GM23338 (cell line): Measurements from ENCODE around the gene WNT7A. TPM values are rescaled to one million over a fixed set of nuclear protein-coding genes. Genes with fewer than 3 reads are reported as not detected.

ENCODE experiments used
- ATAC-seq: fragments of 200-7000 bp; cut with Tn5 transposase; 3 replicates; pipeline ENCODE4 v1.9.1; 2020
- DNase-seq: peaks from one replicate; pipeline ENCODE4 v3.0.0-alpha.2; 2015; ENCODE audit warnings: low spot score
- H2AFZ ChIP-seq: fragments of 200-600 bp; sonication (generic); 2 replicates; pipeline ENCODE4 v1.8.0; 2016; ENCODE audit warnings: antibody characterized with exemption, mild to moderate bottlenecking, moderate library complexity
- H3F3A ChIP-seq: fragments of 200-600 bp; sonication (generic); replicated peaks from 2 replicates; pipeline ENCODE4 v1.8.0; 2017; ENCODE audit warnings: antibody characterized with exemption, mixed run types, low read depth
- H3K27ac ChIP-seq: fragments of 200-600 bp; sonication (generic); 2 replicates; pipeline ENCODE4 v1.6.1; 2016; ENCODE audit warnings: low read depth
- H3K27me3 ChIP-seq: fragments of 200-600 bp; sonication (generic); 2 replicates; pipeline ENCODE4 v1.8.0; 2016; ENCODE audit warnings: mild to moderate bottlenecking, mixed run types, moderate library complexity; ENCODE audit not compliant: insufficient read depth
- H3K36me3 ChIP-seq: fragments of 200-600 bp; sonication (generic); 2 replicates; pipeline ENCODE4 v1.8.0; 2016; ENCODE audit warnings: mild to moderate bottlenecking; ENCODE audit not compliant: insufficient read depth
- H3K4me1 ChIP-seq: fragments of 200-600 bp; sonication (generic); 2 replicates; pipeline ENCODE4 v1.8.0; 2016; ENCODE audit warnings: mild to moderate bottlenecking, moderate library complexity; ENCODE audit not compliant: insufficient read depth
- H3K4me2 ChIP-seq: fragments of 200-600 bp; sonication (generic); 2 replicates; pipeline ENCODE4 v1.7.1; 2017; ENCODE audit warnings: mixed run types
- H3K4me3 ChIP-seq: fragments of 200-600 bp; sonication (generic); 2 replicates; pipeline ENCODE4 v1.6.1; 2016; ENCODE audit warnings: mixed run types
- H3K79me2 ChIP-seq: fragments of 200-600 bp; sonication (generic); replicated peaks from 2 replicates; pipeline ENCODE4 v1.8.0; 2017; ENCODE audit warnings: mild to moderate bottlenecking; ENCODE audit not compliant: insufficient read depth
- H3K9me2 ChIP-seq: fragments of 200-600 bp; sonication (generic); 2 replicates; pipeline ENCODE4 v1.8.0; 2017; ENCODE audit not compliant: insufficient read depth
- H4K20me1 ChIP-seq: fragments of 200-600 bp; sonication (generic); replicated peaks from 2 replicates; pipeline ENCODE4 v1.8.0; 2017; ENCODE audit warnings: mild to moderate bottlenecking; ENCODE audit not compliant: insufficient read depth
- H3K27ac Mint-ChIP-seq: 2 replicates; pipeline ENCODE4 v1.8.0; 2020; ENCODE audit warnings: inconsistent platforms, mild to moderate bottlenecking, moderate library complexity, mixed read lengths
- H3K27me3 Mint-ChIP-seq: 3 replicates; pipeline ENCODE4 v1.8.0; 2022; ENCODE audit warnings: low read depth, mild to moderate bottlenecking, moderate library complexity, mixed read lengths, inconsistent platforms; ENCODE audit not compliant: insufficient read depth, poor library complexity
- H3K36me3 Mint-ChIP-seq: 3 replicates; pipeline ENCODE4 v1.8.0; 2021; ENCODE audit warnings: low read depth, mild to moderate bottlenecking, inconsistent platforms, moderate library complexity, mixed read lengths
- H3K4me1 Mint-ChIP-seq: 3 replicates; pipeline ENCODE4 v1.8.0; 2020; ENCODE audit warnings: mild to moderate bottlenecking, inconsistent platforms, mixed read lengths
- H3K4me3 Mint-ChIP-seq: 3 replicates; pipeline ENCODE4 v1.8.0; 2021; ENCODE audit warnings: moderate library complexity, mild to moderate bottlenecking, inconsistent platforms, mixed read lengths
- H3K9me3 Mint-ChIP-seq: 3 replicates; pipeline ENCODE4 v1.8.0; 2020; ENCODE audit warnings: moderate library complexity, mild to moderate bottlenecking, inconsistent platforms, mixed read lengths
- CREB1 ChIP-seq: fragments of 250-450 bp; sonication (Bioruptor Pico); IDR thresholded peaks from 2 replicates; pipeline ENCODE4 v1.5.0; 2020; ENCODE audit warnings: low read depth, mild to moderate bottlenecking, moderate library complexity
- EZH2phosphoT487 ChIP-seq: fragments of 200-600 bp; sonication (generic); IDR thresholded peaks from one replicate; pipeline ENCODE4 v1.8.1; 2018; ENCODE audit warnings: antibody characterized with exemption; ENCODE audit not compliant: unreplicated experiment
- JUNB ChIP-seq: IDR thresholded peaks from one replicate; pipeline ENCODE4 v1.6.1; 2016; ENCODE audit warnings: antibody characterized with exemption; ENCODE audit not compliant: unreplicated experiment
- NANOG ChIP-seq: IDR thresholded peaks from 2 replicates; pipeline ENCODE4 v1.6.1; 2016; ENCODE audit warnings: antibody characterized with exemption, borderline replicate concordance
- POLR2AphosphoS5 ChIP-seq: IDR thresholded peaks from 2 replicates; pipeline ENCODE4 v1.6.1; 2016; ENCODE audit warnings: antibody characterized with exemption, low read depth
- polyA plus RNA-seq: library from polyadenylated mRNA; unstranded; fragments of >200 nt; fragmentation: Nextera tagmentation; extraction: Ambion mirVana; gene quantifications from 2 replicates; pipeline ENCODE4 v1.2.1, GENCODE V29; 2016
- total RNA-seq: library from RNA; depleted of rRNA; stranded (reverse); fragments of >200 nt; shearing (Covaris generic); gene quantifications from 2 replicates; pipeline ENCODE4 v1.2.3, GENCODE V29; 2014
- TF ChIP-seq, protein P1 (sequence below): fragments of 250-450 bp; sonication (Bioruptor Pico); IDR thresholded peaks from 2 replicates; pipeline ENCODE4 v1.5.0; 2020; ENCODE audit warnings: mild to moderate bottlenecking, moderate library complexity
- TF ChIP-seq, protein P2 (sequence below): IDR thresholded peaks from one replicate; pipeline ENCODE4 v1.6.1; 2018; ENCODE audit warnings: antibody characterized with exemption; ENCODE audit not compliant: unreplicated experiment
- TF ChIP-seq, protein P3 (sequence below), 2 experiments: fragments of 200-600 bp in 1 of 2; sonication (generic) in 1 of 2; conservative IDR thresholded peaks; 2 replicates each; pipeline versions ENCODE4 v1.5.1 to v1.6.1; 2016 to 2017; ENCODE audit warnings: antibody characterized with exemption in 2 of 2, low read depth in 2 of 2, mild to moderate bottlenecking in 2 of 2, moderate library complexity in 1 of 2

Gene WNT7A
- total and polyA plus RNA-seq, 2 experiments from 2014 or later: not detected

DNA sequence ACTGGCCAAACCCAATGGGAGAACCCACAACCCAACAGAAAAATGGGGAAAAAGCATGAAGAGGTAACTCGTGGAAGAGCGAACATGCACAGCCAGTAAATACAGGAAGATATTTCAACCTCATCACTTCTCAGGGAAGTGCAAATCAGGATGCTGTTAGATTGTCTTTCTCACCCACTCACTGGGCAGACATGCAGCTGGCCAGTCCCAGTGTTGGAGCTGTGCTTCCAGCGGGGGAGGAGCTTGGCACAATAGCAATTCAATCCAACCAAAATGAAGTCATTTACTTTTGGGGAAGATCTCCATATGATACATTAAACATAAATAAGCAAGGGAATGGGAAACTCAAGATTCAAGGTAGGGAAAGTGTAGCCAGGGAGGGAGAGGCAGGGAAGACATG is 12.1 kb downstream of the WNT7A start (continued):
- TF ChIP-seq, protein P1, sequence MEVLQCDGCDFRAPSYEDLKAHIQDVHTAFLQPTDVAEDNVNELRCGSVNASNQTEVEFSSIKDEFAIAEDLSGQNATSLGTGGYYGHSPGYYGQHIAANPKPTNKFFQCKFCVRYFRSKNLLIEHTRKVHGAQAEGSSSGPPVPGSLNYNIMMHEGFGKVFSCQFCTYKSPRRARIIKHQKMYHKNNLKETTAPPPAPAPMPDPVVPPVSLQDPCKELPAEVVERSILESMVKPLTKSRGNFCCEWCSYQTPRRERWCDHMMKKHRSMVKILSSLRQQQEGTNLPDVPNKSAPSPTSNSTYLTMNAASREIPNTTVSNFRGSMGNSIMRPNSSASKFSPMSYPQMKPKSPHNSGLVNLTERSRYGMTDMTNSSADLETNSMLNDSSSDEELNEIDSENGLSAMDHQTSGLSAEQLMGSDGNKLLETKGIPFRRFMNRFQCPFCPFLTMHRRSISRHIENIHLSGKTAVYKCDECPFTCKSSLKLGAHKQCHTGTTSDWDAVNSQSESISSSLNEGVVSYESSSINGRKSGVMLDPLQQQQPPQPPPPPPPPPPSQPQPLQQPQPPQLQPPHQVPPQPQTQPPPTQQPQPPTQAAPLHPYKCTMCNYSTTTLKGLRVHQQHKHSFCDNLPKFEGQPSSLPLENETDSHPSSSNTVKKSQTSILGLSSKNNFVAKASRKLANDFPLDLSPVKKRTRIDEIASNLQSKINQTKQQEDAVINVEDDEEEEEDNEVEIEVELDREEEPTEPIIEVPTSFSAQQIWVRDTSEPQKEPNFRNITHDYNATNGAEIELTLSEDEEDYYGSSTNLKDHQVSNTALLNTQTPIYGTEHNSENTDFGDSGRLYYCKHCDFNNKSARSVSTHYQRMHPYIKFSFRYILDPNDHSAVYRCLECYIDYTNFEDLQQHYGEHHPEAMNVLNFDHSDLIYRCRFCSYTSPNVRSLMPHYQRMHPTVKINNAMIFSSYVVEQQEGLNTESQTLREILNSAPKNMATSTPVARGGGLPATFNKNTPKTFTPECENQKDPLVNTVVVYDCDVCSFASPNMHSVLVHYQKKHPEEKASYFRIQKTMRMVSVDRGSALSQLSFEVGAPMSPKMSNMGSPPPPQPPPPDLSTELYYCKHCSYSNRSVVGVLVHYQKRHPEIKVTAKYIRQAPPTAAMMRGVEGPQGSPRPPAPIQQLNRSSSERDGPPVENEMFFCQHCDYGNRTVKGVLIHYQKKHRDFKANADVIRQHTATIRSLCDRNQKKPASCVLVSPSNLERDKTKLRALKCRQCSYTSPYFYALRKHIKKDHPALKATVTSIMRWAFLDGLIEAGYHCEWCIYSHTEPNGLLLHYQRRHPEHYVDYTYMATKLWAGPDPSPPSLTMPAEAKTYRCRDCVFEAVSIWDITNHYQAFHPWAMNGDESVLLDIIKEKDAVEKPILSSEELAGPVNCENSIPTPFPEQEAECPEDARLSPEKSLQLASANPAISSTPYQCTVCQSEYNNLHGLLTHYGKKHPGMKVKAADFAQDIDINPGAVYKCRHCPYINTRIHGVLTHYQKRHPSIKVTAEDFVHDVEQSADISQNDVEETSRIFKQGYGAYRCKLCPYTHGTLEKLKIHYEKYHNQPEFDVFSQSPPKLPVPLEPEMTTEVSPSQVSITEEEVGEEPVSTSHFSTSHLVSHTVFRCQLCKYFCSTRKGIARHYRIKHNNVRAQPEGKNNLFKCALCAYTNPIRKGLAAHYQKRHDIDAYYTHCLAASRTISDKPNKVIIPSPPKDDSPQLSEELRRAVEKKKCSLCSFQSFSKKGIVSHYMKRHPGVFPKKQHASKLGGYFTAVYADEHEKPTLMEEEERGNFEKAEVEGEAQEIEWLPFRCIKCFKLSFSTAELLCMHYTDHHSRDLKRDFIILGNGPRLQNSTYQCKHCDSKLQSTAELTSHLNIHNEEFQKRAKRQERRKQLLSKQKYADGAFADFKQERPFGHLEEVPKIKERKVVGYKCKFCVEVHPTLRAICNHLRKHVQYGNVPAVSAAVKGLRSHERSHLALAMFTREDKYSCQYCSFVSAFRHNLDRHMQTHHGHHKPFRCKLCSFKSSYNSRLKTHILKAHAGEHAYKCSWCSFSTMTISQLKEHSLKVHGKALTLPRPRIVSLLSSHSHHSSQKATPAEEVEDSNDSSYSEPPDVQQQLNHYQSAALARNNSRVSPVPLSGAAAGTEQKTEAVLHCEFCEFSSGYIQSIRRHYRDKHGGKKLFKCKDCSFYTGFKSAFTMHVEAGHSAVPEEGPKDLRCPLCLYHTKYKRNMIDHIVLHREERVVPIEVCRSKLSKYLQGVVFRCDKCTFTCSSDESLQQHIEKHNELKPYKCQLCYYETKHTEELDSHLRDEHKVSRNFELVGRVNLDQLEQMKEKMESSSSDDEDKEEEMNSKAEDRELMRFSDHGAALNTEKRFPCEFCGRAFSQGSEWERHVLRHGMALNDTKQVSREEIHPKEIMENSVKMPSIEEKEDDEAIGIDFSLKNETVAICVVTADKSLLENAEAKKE (CRISPR knock-in tag): no peak
- TF ChIP-seq NANOG: no peak
- TF ChIP-seq EZH2phosphoT487: no peak

DNA sequence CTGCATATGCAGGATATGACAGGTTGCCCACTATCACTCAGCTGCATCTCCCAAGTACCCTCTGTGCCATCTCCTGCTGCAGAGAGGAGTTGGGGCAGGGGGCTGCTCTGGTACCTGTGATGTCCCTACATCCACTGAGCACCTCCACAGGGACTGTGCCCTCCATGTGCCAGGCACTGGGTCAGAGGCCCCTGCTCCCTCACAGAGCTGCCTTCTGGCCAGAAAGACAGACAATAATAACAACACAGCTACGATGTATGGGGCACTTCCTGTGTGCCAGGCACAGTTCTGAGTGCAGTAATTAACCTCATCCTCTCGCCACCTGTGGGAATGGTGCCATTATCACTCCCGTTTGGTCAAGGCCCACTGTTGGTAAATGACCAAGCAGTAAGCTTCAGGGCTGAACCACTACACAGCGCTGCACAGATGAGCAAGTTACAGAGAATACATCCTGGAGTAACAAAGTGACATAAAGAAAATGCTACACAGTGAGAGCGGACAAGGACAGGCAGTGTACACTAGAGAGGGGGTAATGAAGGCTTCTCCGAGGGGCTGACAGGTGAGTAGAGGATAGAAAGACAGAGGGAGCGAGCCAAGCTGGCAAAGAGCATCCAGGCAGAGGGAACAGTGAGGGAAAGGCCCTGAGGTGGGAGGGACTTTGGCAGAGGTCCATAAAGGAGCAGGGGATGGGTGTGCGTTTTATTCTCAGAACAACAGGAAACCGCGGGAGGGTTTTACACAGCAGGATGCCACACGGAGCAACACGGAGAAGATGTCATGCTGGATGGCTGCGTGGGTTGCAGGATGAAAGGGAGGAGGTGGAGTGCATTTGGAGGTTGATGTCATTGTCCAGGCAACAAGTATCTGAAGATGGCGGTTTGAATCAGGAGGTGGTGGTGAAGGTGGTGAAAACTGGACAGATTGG is 13.6 kb downstream of the WNT7A start:
- H3K9me2 ChIP-seq: no peaks in the 10 kb centered on the region; the same call in 1 of the 2 replicates
- no peaks in the 10 kb centered on the region for H3K79me2 ChIP-seq
- no peak overlapping the region for H3K4me2 ChIP-seq
- no peak overlapping the region for H2AFZ ChIP-seq
- H3K4me1 Mint-ChIP-seq: peaks cover 14% of the 10 kb centered on the region; the same call in 2 of the 3 replicates
- no peak overlapping the region for H3K4me3 ChIP-seq
- TF ChIP-seq JUNB (no peak), NANOG (no peak), POLR2AphosphoS5 (no peak), CREB1 (CRISPR knock-in tag) (no peak)
- TF ChIP-seq, protein P2, sequence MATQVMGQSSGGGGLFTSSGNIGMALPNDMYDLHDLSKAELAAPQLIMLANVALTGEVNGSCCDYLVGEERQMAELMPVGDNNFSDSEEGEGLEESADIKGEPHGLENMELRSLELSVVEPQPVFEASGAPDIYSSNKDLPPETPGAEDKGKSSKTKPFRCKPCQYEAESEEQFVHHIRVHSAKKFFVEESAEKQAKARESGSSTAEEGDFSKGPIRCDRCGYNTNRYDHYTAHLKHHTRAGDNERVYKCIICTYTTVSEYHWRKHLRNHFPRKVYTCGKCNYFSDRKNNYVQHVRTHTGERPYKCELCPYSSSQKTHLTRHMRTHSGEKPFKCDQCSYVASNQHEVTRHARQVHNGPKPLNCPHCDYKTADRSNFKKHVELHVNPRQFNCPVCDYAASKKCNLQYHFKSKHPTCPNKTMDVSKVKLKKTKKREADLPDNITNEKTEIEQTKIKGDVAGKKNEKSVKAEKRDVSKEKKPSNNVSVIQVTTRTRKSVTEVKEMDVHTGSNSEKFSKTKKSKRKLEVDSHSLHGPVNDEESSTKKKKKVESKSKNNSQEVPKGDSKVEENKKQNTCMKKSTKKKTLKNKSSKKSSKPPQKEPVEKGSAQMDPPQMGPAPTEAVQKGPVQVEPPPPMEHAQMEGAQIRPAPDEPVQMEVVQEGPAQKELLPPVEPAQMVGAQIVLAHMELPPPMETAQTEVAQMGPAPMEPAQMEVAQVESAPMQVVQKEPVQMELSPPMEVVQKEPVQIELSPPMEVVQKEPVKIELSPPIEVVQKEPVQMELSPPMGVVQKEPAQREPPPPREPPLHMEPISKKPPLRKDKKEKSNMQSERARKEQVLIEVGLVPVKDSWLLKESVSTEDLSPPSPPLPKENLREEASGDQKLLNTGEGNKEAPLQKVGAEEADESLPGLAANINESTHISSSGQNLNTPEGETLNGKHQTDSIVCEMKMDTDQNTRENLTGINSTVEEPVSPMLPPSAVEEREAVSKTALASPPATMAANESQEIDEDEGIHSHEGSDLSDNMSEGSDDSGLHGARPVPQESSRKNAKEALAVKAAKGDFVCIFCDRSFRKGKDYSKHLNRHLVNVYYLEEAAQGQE: no peak
- TF ChIP-seq, protein P3, sequence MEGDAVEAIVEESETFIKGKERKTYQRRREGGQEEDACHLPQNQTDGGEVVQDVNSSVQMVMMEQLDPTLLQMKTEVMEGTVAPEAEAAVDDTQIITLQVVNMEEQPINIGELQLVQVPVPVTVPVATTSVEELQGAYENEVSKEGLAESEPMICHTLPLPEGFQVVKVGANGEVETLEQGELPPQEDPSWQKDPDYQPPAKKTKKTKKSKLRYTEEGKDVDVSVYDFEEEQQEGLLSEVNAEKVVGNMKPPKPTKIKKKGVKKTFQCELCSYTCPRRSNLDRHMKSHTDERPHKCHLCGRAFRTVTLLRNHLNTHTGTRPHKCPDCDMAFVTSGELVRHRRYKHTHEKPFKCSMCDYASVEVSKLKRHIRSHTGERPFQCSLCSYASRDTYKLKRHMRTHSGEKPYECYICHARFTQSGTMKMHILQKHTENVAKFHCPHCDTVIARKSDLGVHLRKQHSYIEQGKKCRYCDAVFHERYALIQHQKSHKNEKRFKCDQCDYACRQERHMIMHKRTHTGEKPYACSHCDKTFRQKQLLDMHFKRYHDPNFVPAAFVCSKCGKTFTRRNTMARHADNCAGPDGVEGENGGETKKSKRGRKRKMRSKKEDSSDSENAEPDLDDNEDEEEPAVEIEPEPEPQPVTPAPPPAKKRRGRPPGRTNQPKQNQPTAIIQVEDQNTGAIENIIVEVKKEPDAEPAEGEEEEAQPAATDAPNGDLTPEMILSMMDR (conservative IDR thresholded peaks at IDR 0.05; ENCODE audit: low read depth in 2 of 2): no peak
- H3K27ac ChIP-seq: no peak overlapping the region
- H3K27me3 Mint-ChIP-seq: peaks cover 15% of the 10 kb centered on the region
- H3K4me1 ChIP-seq: no peaks in the 10 kb centered on the region
- no peak overlapping the region for H3K27ac Mint-ChIP-seq
- ATAC-seq: no peak
- no peaks in the 10 kb centered on the region for H3K36me3 ChIP-seq
- H3K27me3 ChIP-seq: no peaks in the 10 kb centered on the region
- no peak overlapping the region for H3K4me3 Mint-ChIP-seq
- no peaks in the 10 kb centered on the region for H3F3A ChIP-seq
- no peaks in the 10 kb centered on the region for H4K20me1 ChIP-seq
- DNase-seq: no peak
- no peaks in the 10 kb centered on the region for H3K36me3 Mint-ChIP-seq
- no peaks in the 10 kb centered on the region; the same call in 2 of the 3 replicates for H3K9me3 Mint-ChIP-seq
